CD8-positive, alpha-beta memory T cell (primary cell): ENCODE results near the gene SPEF1. TPM values are rescaled to one million over a fixed set of nuclear protein-coding genes. Genes with fewer than 3 reads are reported as not detected.
A peak's percentile ranks its signal among the peaks of the same experiment; 100 is the strongest.

Experiments
- CTCF ChIA-PET: fragments of 350-600 bp; sonication (Branson Sonifier 250); formaldehyde crosslinking; loops from one replicate; lab custom pipeline; 2021; ENCODE audit warnings: antibody characterized with exemption; lab: Charles Lee
- POLR2A ChIA-PET: fragments of 350-600 bp; sonication (Branson Sonifier 250); formaldehyde crosslinking; loops from one replicate; lab custom pipeline; 2021; ENCODE audit warnings: antibody characterized with exemption; lab: Charles Lee
- DNase-seq, 5 donors: peaks; one replicate each; pipeline versions ENCODE4 v3.0.0 to v3.0.0-alpha.2; 2020 to 2022; ENCODE audit warnings: mixed read lengths in 1 of 5
- H3K27ac ChIP-seq: one replicate; pipeline ENCODE4 v1.7.0; 2013; ENCODE audit warnings: low read depth, mild to moderate bottlenecking, low read length, moderate library complexity
- H3K27me3 ChIP-seq: 2 replicates; pipeline ENCODE4 v1.7.0; 2013; ENCODE audit warnings: low read length, mild to moderate bottlenecking; ENCODE audit not compliant: insufficient read depth, poor library complexity, severe bottlenecking
- H3K36me3 ChIP-seq: 2 replicates; pipeline ENCODE4 v1.7.0; 2013; ENCODE audit warnings: mild to moderate bottlenecking, low read length, moderate library complexity; ENCODE audit not compliant: insufficient read depth
- H3K4me1 ChIP-seq: 2 replicates; pipeline ENCODE4 v1.7.0; 2013; ENCODE audit warnings: mild to moderate bottlenecking, low read length, moderate library complexity; ENCODE audit not compliant: insufficient read depth
- H3K4me3 ChIP-seq: 2 replicates; pipeline ENCODE4 v1.7.0; 2013; ENCODE audit warnings: mild to moderate bottlenecking, low read length
- H3K9me3 ChIP-seq: 2 replicates; pipeline ENCODE4 v1.7.0; 2013; ENCODE audit warnings: mild to moderate bottlenecking, low read length
- H3K27ac Mint-ChIP-seq, 8 donors: one replicate each; pipeline ENCODE4 v1.8.0; 2020 to 2021; ENCODE audit warnings: mixed read lengths in 8 of 8, mild to moderate bottlenecking in 6 of 8, inconsistent platforms in 3 of 8, moderate library complexity in 3 of 8
- H3K27me3 Mint-ChIP-seq, 2 donors: one replicate each; pipeline ENCODE4 v1.8.0; 2020 to 2021; ENCODE audit warnings: mixed read lengths in 2 of 2, mild to moderate bottlenecking in 1 of 2, moderate library complexity in 1 of 2
- H3K36me3 Mint-ChIP-seq, 3 donors: one replicate each; pipeline ENCODE4 v1.8.0; 2020 to 2021; ENCODE audit warnings: mixed read lengths in 3 of 3, inconsistent platforms in 1 of 3, mild to moderate bottlenecking in 1 of 3
- H3K4me1 Mint-ChIP-seq, 3 donors: one replicate each; pipeline ENCODE4 v1.8.0; 2020 to 2021; ENCODE audit warnings: mixed read lengths in 3 of 3, inconsistent platforms in 1 of 3, mild to moderate bottlenecking in 1 of 3
- H3K4me3 Mint-ChIP-seq, 7 donors: one replicate each; pipeline ENCODE4 v1.8.0; 2020 to 2021; ENCODE audit warnings: mixed read lengths in 7 of 7, mild to moderate bottlenecking in 6 of 7, moderate library complexity in 4 of 7, inconsistent platforms in 2 of 7
- H3K9me3 Mint-ChIP-seq, 5 donors: one replicate each; pipeline ENCODE4 v1.8.0; 2020 to 2022; ENCODE audit warnings: mixed read lengths in 5 of 5, mild to moderate bottlenecking in 3 of 5, moderate library complexity in 2 of 5, inconsistent platforms in 1 of 5
- polyA plus RNA-seq: library from polyadenylated mRNA; unstranded; fragments of 300-500 nt; fragmentation: Illumina TruSeq; gene quantifications from one replicate; pipeline ENCODE4 v1.2.3, GENCODE V29; 2021
- total RNA-seq, 2 experiments: library from RNA; stranded (reverse); gene quantifications; one replicate each; pipeline ENCODE4 v1.2.3, GENCODE V29; 2021

SPEF1 gene
- total and polyA plus RNA-seq, 3 experiments from 2014 or later = 0.13 to 0.24 TPM; not detected in 1

DNA sequence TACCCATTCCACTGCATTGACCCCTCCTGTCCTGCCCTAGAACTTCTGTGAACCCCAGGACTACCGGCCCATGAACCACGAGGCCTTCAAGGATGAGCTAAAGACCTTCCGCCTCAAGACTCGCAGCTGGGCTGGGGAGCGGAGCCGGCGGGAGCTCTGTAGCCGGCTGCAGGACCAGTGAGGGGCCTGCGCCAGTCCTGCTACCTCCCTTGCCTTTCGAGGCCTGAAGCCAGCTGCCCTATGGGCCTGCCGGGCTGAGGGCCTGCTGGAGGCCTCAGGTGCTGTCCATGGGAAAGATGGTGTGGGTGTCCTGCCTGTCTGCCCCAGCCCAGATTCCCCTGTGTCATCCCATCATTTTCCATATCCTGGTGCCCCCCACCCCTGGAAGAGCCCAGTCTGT, 23.5 kb upstream of the SPEF1 start:
- Histone ChIP-seq H3K9me3 (no peaks in the 10 kb centered on the region), H3K4me3 (no peak overlapping the region), H3K27ac (no peak overlapping the region), H3K36me3 (peaks cover 62% of the 10 kb centered on the region), H3K4me1 (peaks cover 63% of the 10 kb centered on the region), H3K27me3 (no peaks in the 10 kb centered on the region)
- Mint-ChIP-seq H3K36me3 (peaks cover 28 to 72% (median 29%) of the 10 kb centered on the region in 3 donors), H3K4me3 (no peak overlapping the region), H3K27me3 (no peaks in the 10 kb centered on the region), H3K9me3 (no peaks in the 10 kb centered on the region), H3K27ac (peak overlapping the region in 5 of 8 donors; percentile 27 to 95 (median 66)), H3K4me1 (peaks cover 60 to 85% (median 65%) of the 10 kb centered on the region in 3 donors)
- DNase-seq = peak in 1 of 5 donors; percentile 23
- CTCF ChIA-PET = interaction anchor here (3.2 kb wide), 1 partner anchor 16 kb away, joined by 18 read pairs; the partner anchor contains the start of gene AP5S1
- POLR2A ChIA-PET = interaction anchor here (1.0 to 1.5 kb wide), 3 partner anchors 9 to 20 kb away, joined by 3 to 6 read pairs (median 3); partner anchors contain the start of gene AP5S1

- DNase-seq = peak in 1 of 5 donors; percentile 35
- no peaks in the 10 kb centered on the region for H3K27me3 Mint-ChIP-seq
- H3K36me3 Mint-ChIP-seq = peaks cover 28 to 77% (median 32%) of the 10 kb centered on the region in 3 donors
- POLR2A ChIA-PET = interaction anchor here (0.5 to 1.5 kb wide), 3 partner anchors 9 to 27 kb away, joined by 3 to 6 read pairs (median 3); partner anchors contain the start of gene AP5S1
- Histone ChIP-seq H3K4me1 (peaks cover 65% of the 10 kb centered on the region), H3K36me3 (peaks cover 62% of the 10 kb centered on the region), H3K27ac (no peak overlapping the region), H3K9me3 (no peaks in the 10 kb centered on the region), H3K27me3 (no peaks in the 10 kb centered on the region), H3K4me3 (no peak overlapping the region)
- peak overlapping the region in 7 of 8 donors; percentile 43 to 98 (median 83) for H3K27ac Mint-ChIP-seq
- H3K4me3 Mint-ChIP-seq = no peak overlapping the region
- peaks cover 65 to 90% (median 70%) of the 10 kb centered on the region in 3 donors for H3K4me1 Mint-ChIP-seq
- CTCF ChIA-PET = interaction anchor here (3.2 kb wide), 1 partner anchor 16 kb away, joined by 18 read pairs; the partner anchor contains the start of gene AP5S1
- H3K9me3 Mint-ChIP-seq = no peaks in the 10 kb centered on the region
Measured at GRCh38 chr20:3804254-3804751, 23.1 kb upstream of the SPEF1 start.

DNA sequence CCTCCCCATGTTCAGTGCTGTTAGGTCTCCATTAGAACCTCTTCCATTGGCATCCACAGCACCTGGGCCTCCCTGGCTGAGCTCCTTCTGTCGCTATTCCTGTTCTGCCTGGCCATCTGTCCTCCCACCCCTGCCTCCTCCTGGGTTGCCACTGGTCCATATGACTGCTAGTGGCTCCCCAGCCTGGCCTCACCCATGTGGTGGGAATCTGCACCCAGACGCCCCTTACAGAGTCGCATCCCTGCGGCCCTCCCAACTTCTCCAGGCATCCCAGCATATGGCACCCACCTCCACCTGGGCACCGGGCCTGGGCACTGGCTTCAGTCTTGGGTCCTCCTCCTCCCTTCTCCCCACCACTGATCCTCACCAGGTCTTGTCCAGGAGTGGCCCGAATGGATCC, 22.6 kb upstream of the SPEF1 start:
- peak overlapping the region; percentile 43 to 98 (median 86) for H3K27ac Mint-ChIP-seq
- no peaks in the 10 kb centered on the region for H3K9me3 Mint-ChIP-seq
- Histone ChIP-seq H3K9me3 (no peaks in the 10 kb centered on the region), H3K4me3 (no peak overlapping the region), H3K36me3 (peaks cover 64% of the 10 kb centered on the region), H3K27me3 (no peaks in the 10 kb centered on the region), H3K4me1 (peaks cover 70% of the 10 kb centered on the region), H3K27ac (no peak overlapping the region)
- peak in 1 of 5 donors; percentile 23 for DNase-seq
- peaks cover 69 to 94% (median 75%) of the 10 kb centered on the region in 3 donors for H3K4me1 Mint-ChIP-seq
- H3K4me3 Mint-ChIP-seq = peak overlapping the region in 3 of 7 donors; percentile 60 to 78 (median 77)
- ChIA-PET CTCF (interaction anchor here (0.6 to 3.2 kb wide), 2 partner anchors 17 kb away, joined by 3 to 18 read pairs; partner anchors contain the start of genes AP5S1 and CENPB), POLR2A (interaction anchor here (0.5 to 1.5 kb wide), 2 partner anchors 10 to 27 kb away, joined by 3 to 6 read pairs; no protein-coding TSS in a partner anchor)
- H3K36me3 Mint-ChIP-seq = peaks cover 30 to 82% (median 35%) of the 10 kb centered on the region in 3 donors
- H3K27me3 Mint-ChIP-seq = no peaks in the 10 kb centered on the region

GRCh38 chr20:3803289-3803688, 22.0 kb upstream of the SPEF1 start:
- peaks cover 32 to 87% (median 37%) of the 10 kb centered on the region in 3 donors for H3K36me3 Mint-ChIP-seq
- Histone ChIP-seq H3K4me3 (no peak overlapping the region), H3K36me3 (peaks cover 70% of the 10 kb centered on the region), H3K27me3 (no peaks in the 10 kb centered on the region), H3K27ac (no peak overlapping the region), H3K9me3 (no peaks in the 10 kb centered on the region), H3K4me1 (peaks cover 74% of the 10 kb centered on the region)
- POLR2A ChIA-PET = no interaction called here
- peak overlapping the region; percentile 43 to 98 (median 86) for H3K27ac Mint-ChIP-seq
- DNase-seq = peak in 1 of 5 donors; percentile 33
- no peaks in the 10 kb centered on the region for H3K9me3 Mint-ChIP-seq
- H3K4me3 Mint-ChIP-seq = peak overlapping the region in 1 of 7 donors; percentile 77
- peaks cover 75 to 95% (median 77%) of the 10 kb centered on the region in 3 donors for H3K4me1 Mint-ChIP-seq
- CTCF ChIA-PET = interaction anchor here (0.6 to 3.2 kb wide), 2 partner anchors 16 to 17 kb away, joined by 3 to 18 read pairs; partner anchors contain the start of genes AP5S1 and CENPB
- H3K27me3 Mint-ChIP-seq = no peaks in the 10 kb centered on the region

GRCh38 chr20:3802524-3803239, 21.4 kb upstream of the SPEF1 start:
- Mint-ChIP-seq H3K27me3 (peaks cover 0 to 3% of the 10 kb centered on the region in 2 donors), H3K4me3 (peak overlapping the region in 6 of 7 donors; percentile 20 to 72 (median 37)), H3K4me1 (peaks cover 74 to 95% (median 77%) of the 10 kb centered on the region in 3 donors), H3K9me3 (no peaks in the 10 kb centered on the region), H3K36me3 (peaks cover 37 to 93% (median 41%) of the 10 kb centered on the region in 3 donors), H3K27ac (peak overlapping the region; percentile 18 to 98 (median 80))
- Histone ChIP-seq H3K27me3 (no peaks in the 10 kb centered on the region), H3K36me3 (peaks cover 70% of the 10 kb centered on the region), H3K9me3 (no peaks in the 10 kb centered on the region), H3K27ac (no peak overlapping the region), H3K4me3 (no peak overlapping the region), H3K4me1 (peaks cover 74% of the 10 kb centered on the region)
- ChIA-PET POLR2A (no interaction called here), CTCF (interaction anchor here (3.2 kb wide), 1 partner anchor 18 kb away, joined by 18 read pairs; the partner anchor contains the start of gene AP5S1)
- DNase-seq = peak in 1 of 5 donors; percentile 22

- Mint-ChIP-seq H3K4me1 (peaks cover 68 to 91% (median 72%) of the 10 kb centered on the region in 3 donors), H3K9me3 (no peaks in the 10 kb centered on the region), H3K27ac (peak overlapping the region in 6 of 8 donors; percentile 47 to 88 (median 66)), H3K27me3 (peaks cover 0 to 3% of the 10 kb centered on the region in 2 donors), H3K36me3 (peaks cover 40 to 97% (median 47%) of the 10 kb centered on the region in 3 donors), H3K4me3 (peak overlapping the region in 1 of 7 donors; percentile 68)
- Histone ChIP-seq H3K27ac (no peak overlapping the region), H3K4me3 (no peak overlapping the region), H3K9me3 (no peaks in the 10 kb centered on the region), H3K4me1 (peaks cover 67% of the 10 kb centered on the region), H3K36me3 (peaks cover 70% of the 10 kb centered on the region), H3K27me3 (no peaks in the 10 kb centered on the region)
- ChIA-PET CTCF (interaction anchor here (2.9 kb wide), 1 partner anchor 18 kb away, joined by 29 read pairs; the partner anchor contains the start of gene AP5S1), POLR2A (no interaction called here)
- no peak for DNase-seq
Measured at GRCh38 chr20:3801846-3802245, 20.6 kb upstream of the SPEF1 start.

- H3K4me3 ChIP-seq = no peak overlapping the region
Measured at GRCh38 chr20:3801299-3801698, 20.1 kb upstream of the SPEF1 start.

More at GRCh38 chr20:3801299-3801698, 20.1 kb upstream of the SPEF1 start:
- no peaks in the 10 kb centered on the region for H3K9me3 ChIP-seq
- no peak overlapping the region for H3K4me3 Mint-ChIP-seq
- H3K36me3 Mint-ChIP-seq = peaks cover 40 to 95% (median 48%) of the 10 kb centered on the region in 3 donors
- H3K27ac Mint-ChIP-seq = peak overlapping the region in 7 of 8 donors; percentile 47 to 97 (median 70)
- H3K4me1 ChIP-seq = peaks cover 64% of the 10 kb centered on the region
- peaks cover 69% of the 10 kb centered on the region for H3K36me3 ChIP-seq
- DNase-seq = peak in 1 of 5 donors; percentile 42
- ChIA-PET CTCF (interaction anchor here (0.6 to 2.9 kb wide), 2 partner anchors 18 to 1128 kb away, joined by 3 to 29 read pairs; partner anchors contain the start of gene AP5S1), POLR2A (no interaction called here)
- H3K4me1 Mint-ChIP-seq = peaks cover 65 to 87% (median 68%) of the 10 kb centered on the region in 3 donors
- peak overlapping the region; percentile 49 for H3K27ac ChIP-seq
- no peaks in the 10 kb centered on the region for H3K9me3 Mint-ChIP-seq
- H3K27me3 ChIP-seq = no peaks in the 10 kb centered on the region
- peaks cover 0 to 3% of the 10 kb centered on the region in 2 donors for H3K27me3 Mint-ChIP-seq
